DOHH2 (cell line): ENCODE data around the gene MYBPC2.

Source experiments
- H3F3A ChIP-seq: fragments of 200-600 bp; sonication (generic), shearing (Covaris generic); 2 replicates; pipeline ENCODE4 v1.6.0; 2016; ENCODE audit warnings: antibody characterized with exemption, mild to moderate bottlenecking; ENCODE audit not compliant: control insufficient read depth, insufficient read depth
- H3K27ac ChIP-seq: fragments of 200-600 bp; sonication (generic); 2 replicates; pipeline ENCODE4 v1.5.1; 2014; ENCODE audit warnings: low read depth, mild to moderate bottlenecking, low read length, moderate library complexity
- H3K27me3 ChIP-seq: fragments of 200-600 bp; sonication (generic); 2 replicates; pipeline ENCODE4 v1.6.1; 2014; ENCODE audit warnings: mild to moderate bottlenecking, low read length, mixed read lengths; ENCODE audit not compliant: control insufficient read depth
- H3K36me3 ChIP-seq: fragments of 200-600 bp; sonication (generic); 2 replicates; pipeline ENCODE4 v1.6.1; 2014; ENCODE audit warnings: mild to moderate bottlenecking, low read length, moderate library complexity, mixed read lengths; ENCODE audit not compliant: control insufficient read depth
- H3K4me1 ChIP-seq: fragments of 200-600 bp; sonication (generic); 2 replicates; pipeline ENCODE4 v1.6.1; 2014; ENCODE audit warnings: mild to moderate bottlenecking, low read length, mixed read lengths; ENCODE audit not compliant: control insufficient read depth
- H3K4me2 ChIP-seq: fragments of 200-600 bp; sonication (generic); 2 replicates; pipeline ENCODE4 v1.6.0; 2014; ENCODE audit warnings: mild to moderate bottlenecking, low read length, moderate library complexity
- H3K4me3 ChIP-seq: fragments of 200-600 bp; sonication (generic); 2 replicates; pipeline ENCODE4 v1.5.1; 2014; ENCODE audit warnings: mild to moderate bottlenecking, low read length, mixed read lengths
- H3K79me2 ChIP-seq: fragments of 200-600 bp; sonication (generic); 2 replicates; pipeline ENCODE4 v1.6.1; 2014; ENCODE audit warnings: mild to moderate bottlenecking, low read length, mixed read lengths; ENCODE audit not compliant: control insufficient read depth
- H3K9me2 ChIP-seq: fragments of 200-600 bp; sonication (generic); replicated peaks from 2 replicates; pipeline ENCODE4 v1.6.1; 2014; ENCODE audit warnings: mild to moderate bottlenecking, low read length, mixed read lengths; ENCODE audit not compliant: control insufficient read depth
- H3K9me3 ChIP-seq: fragments of 200-600 bp; sonication (generic); 2 replicates; pipeline ENCODE4 v1.6.1; 2014; ENCODE audit warnings: antibody characterized with exemption, low read length, mixed read lengths; ENCODE audit not compliant: control insufficient read depth, insufficient read depth
- H4K20me1 ChIP-seq: fragments of 200-600 bp; sonication (generic); 2 replicates; pipeline ENCODE4 v1.6.0; 2014; ENCODE audit warnings: low read depth, mild to moderate bottlenecking, antibody characterized with exemption, low read length, moderate library complexity; ENCODE audit not compliant: control insufficient read depth, insufficient read depth
- CTCF ChIP-seq: fragments of 200-600 bp; sonication (generic); IDR thresholded peaks from one replicate; pipeline ENCODE4 v1.5.1; 2014; ENCODE audit warnings: antibody characterized with exemption, mild to moderate bottlenecking, low read depth, low read length; ENCODE audit not compliant: poor library complexity, severe bottlenecking
- EZH2phosphoT487 ChIP-seq: fragments of 200-600 bp; sonication (generic); IDR thresholded peaks from 2 replicates; pipeline ENCODE4 v1.6.1; 2017; ENCODE audit warnings: borderline replicate concordance, mild to moderate bottlenecking, antibody characterized with exemption, low read length, moderate library complexity, mixed read lengths

MYBPC2 gene

GRCh38 chr19:50500753-50501151 lies 68.1 kb downstream of the MYBPC2 start:
- H3K4me2 ChIP-seq = no peak overlapping the region
- peaks cover 4% of the 10 kb centered on the region; the same call in 1 of the 2 replicates for H3K4me1 ChIP-seq
- no peak for TF ChIP-seq EZH2phosphoT487
- no peak for TF ChIP-seq CTCF
- no peaks in the 10 kb centered on the region for H3K36me3 ChIP-seq
- no peaks in the 10 kb centered on the region for H3F3A ChIP-seq
- H3K9me2 ChIP-seq = no peaks in the 10 kb centered on the region
- no peaks in the 10 kb centered on the region for H4K20me1 ChIP-seq
- no peaks in the 10 kb centered on the region for H3K9me3 ChIP-seq
- H3K79me2 ChIP-seq = no peaks in the 10 kb centered on the region
- H3K27me3 ChIP-seq = no peaks in the 10 kb centered on the region
- no peak overlapping the region for H3K4me3 ChIP-seq
- H3K27ac ChIP-seq = no peak overlapping the region

DNA sequence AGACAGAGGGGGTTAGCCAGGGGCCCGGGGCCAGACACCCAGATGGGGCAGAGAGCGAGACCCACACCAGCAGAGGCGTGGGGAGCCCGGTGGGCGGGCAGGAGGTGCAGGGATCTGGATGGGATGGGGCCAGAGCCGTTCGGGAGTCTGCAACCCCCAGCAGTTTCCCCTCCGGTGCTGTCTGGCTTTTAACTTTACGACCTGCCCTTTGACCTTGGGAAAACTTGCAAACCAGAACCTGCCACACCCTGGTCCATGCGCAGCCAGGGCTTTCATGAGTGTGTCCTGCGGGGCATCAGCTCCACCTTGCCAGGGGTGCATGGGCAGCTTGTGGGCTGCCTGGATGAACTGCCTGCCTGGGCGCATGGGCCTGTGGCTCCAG lies 68.5 kb downstream of the MYBPC2 start:
- H3K36me3 ChIP-seq = no peaks in the 10 kb centered on the region
- H4K20me1 ChIP-seq = no peaks in the 10 kb centered on the region
- H3K9me3 ChIP-seq = no peaks in the 10 kb centered on the region
- H3K27me3 ChIP-seq = no peaks in the 10 kb centered on the region
- H3K4me2 ChIP-seq = no peak overlapping the region
- H3K4me3 ChIP-seq = no peak overlapping the region
- no peaks in the 10 kb centered on the region for H3K9me2 ChIP-seq
- no peaks in the 10 kb centered on the region for H3K79me2 ChIP-seq
- no peaks in the 10 kb centered on the region for H3F3A ChIP-seq
- TF ChIP-seq CTCF = no peak
- no peak for TF ChIP-seq EZH2phosphoT487
- no peak overlapping the region for H3K27ac ChIP-seq
- peaks cover 4% of the 10 kb centered on the region; the same call in 1 of the 2 replicates for H3K4me1 ChIP-seq

GRCh38 chr19:50501568-50502475 lies 69.1 kb downstream of the MYBPC2 start:
- no peaks in the 10 kb centered on the region for H3K79me2 ChIP-seq
- peaks cover 4% of the 10 kb centered on the region; the same call in 1 of the 2 replicates for H3K4me1 ChIP-seq
- no peak for TF ChIP-seq EZH2phosphoT487
- TF ChIP-seq CTCF = no peak
- H3K9me2 ChIP-seq = no peaks in the 10 kb centered on the region
- no peaks in the 10 kb centered on the region for H3K27me3 ChIP-seq
- H3K36me3 ChIP-seq = no peaks in the 10 kb centered on the region
- H4K20me1 ChIP-seq = no peaks in the 10 kb centered on the region
- no peaks in the 10 kb centered on the region for H3F3A ChIP-seq
- no peak overlapping the region for H3K4me2 ChIP-seq
- H3K9me3 ChIP-seq = no peaks in the 10 kb centered on the region
- no peak overlapping the region for H3K4me3 ChIP-seq
- H3K27ac ChIP-seq = no peak overlapping the region
